Activated CD4-positive, alpha-beta T cell treated with anti-CD3 and anti-CD28 coated beads, Interleukin-2, amount 10 ng/mL, durations not matched to agents 7 days and 5 days (primary cell): ENCODE measurements around the gene PRDM15. TPM values are rescaled to one million over a fixed set of nuclear protein-coding genes. Genes with fewer than 3 reads are reported as not detected.

ENCODE experiments used
- CTCF ChIA-PET: fragments of 350-600 bp; sonication (Branson Sonifier 250); formaldehyde crosslinking; loops from one replicate; lab custom pipeline; 2021; ENCODE audit warnings: antibody characterized with exemption; lab: Charles Lee
- POLR2A ChIA-PET: fragments of 350-600 bp; sonication (Branson Sonifier 250); formaldehyde crosslinking; loops from one replicate; lab custom pipeline; 2021; ENCODE audit warnings: antibody characterized with exemption; lab: Charles Lee
- DNase-seq: peaks from one replicate; pipeline ENCODE4 v3.0.0-alpha.2; 2020
- H3K27ac Mint-ChIP-seq: one replicate; pipeline ENCODE4 v1.8.0; 2021; ENCODE audit warnings: mild to moderate bottlenecking, moderate library complexity, mixed read lengths
- H3K27me3 Mint-ChIP-seq: one replicate; pipeline ENCODE4 v1.8.0; 2021; ENCODE audit warnings: mixed read lengths
- H3K36me3 Mint-ChIP-seq: one replicate; pipeline ENCODE4 v1.8.0; 2021; ENCODE audit warnings: low read depth, mixed read lengths
- H3K4me1 Mint-ChIP-seq: one replicate; pipeline ENCODE4 v1.8.0; 2021; ENCODE audit warnings: mixed read lengths
- H3K4me3 Mint-ChIP-seq: one replicate; pipeline ENCODE4 v1.8.0; 2021; ENCODE audit warnings: mild to moderate bottlenecking, moderate library complexity, mixed read lengths
- H3K9me3 Mint-ChIP-seq: one replicate; pipeline ENCODE4 v1.8.0; 2021; ENCODE audit warnings: mixed read lengths
- total RNA-seq, 2 experiments: library from RNA; stranded (reverse); gene quantifications; one replicate each; pipeline ENCODE4 v1.2.3, GENCODE V29; 2021

The PRDM15 gene
- total RNA-seq, 2 experiments from 2014 or later: 10.0 to 10.3 TPM

- no peak for DNase-seq
- Mint-ChIP-seq H3K4me1 (peaks cover 9% of the 10 kb centered on the region), H3K9me3 (no peaks in the 10 kb centered on the region), H3K36me3 (no peaks in the 10 kb centered on the region), H3K4me3 (no peak overlapping the region), H3K27me3 (no peaks in the 10 kb centered on the region), H3K27ac (no peak overlapping the region)
- ChIA-PET CTCF (interaction anchor here (1.0 to 1.1 kb wide), 2 partner anchors 11 to 12 kb away, joined by 3 read pairs; no protein-coding TSS in a partner anchor), POLR2A (no interaction called here)
Observed at GRCh38 chr21:41890355-41890754, 11.2 kb upstream of the PRDM15 start.

- POLR2A ChIA-PET: no interaction called here
- Mint-ChIP-seq H3K27ac (no peak overlapping the region), H3K36me3 (no peaks in the 10 kb centered on the region), H3K27me3 (no peaks in the 10 kb centered on the region), H3K9me3 (no peaks in the 10 kb centered on the region), H3K4me3 (no peak overlapping the region), H3K4me1 (peaks cover 9% of the 10 kb centered on the region)
- CTCF ChIA-PET: interaction anchor here (0.6 kb wide), 1 partner anchor 61 kb away, joined by 4 read pairs; no protein-coding TSS in a partner anchor
- no peak for DNase-seq
Observed at GRCh38 chr21:41888749-41889376, 9.7 kb upstream of the PRDM15 start.

- no peaks in the 10 kb centered on the region for H3K36me3 Mint-ChIP-seq
- no peaks in the 10 kb centered on the region for H3K9me3 Mint-ChIP-seq
- no peaks in the 10 kb centered on the region for H3K27me3 Mint-ChIP-seq
- ChIA-PET POLR2A (no interaction called here), CTCF (no interaction called here)
- peaks cover 9% of the 10 kb centered on the region for H3K4me1 Mint-ChIP-seq
- H3K4me3 Mint-ChIP-seq: no peak overlapping the region
- no peak overlapping the region for H3K27ac Mint-ChIP-seq
- DNase-seq: no peak
Observed at GRCh38 chr21:41887667-41888066, 8.5 kb upstream of the PRDM15 start.

GRCh38 chr21:41886328-41886727 lies 7.2 kb upstream of the PRDM15 start:
- Mint-ChIP-seq H3K27me3 (no peaks in the 10 kb centered on the region), H3K36me3 (no peaks in the 10 kb centered on the region), H3K4me3 (no peak overlapping the region), H3K4me1 (peaks cover 9% of the 10 kb centered on the region), H3K27ac (no peak overlapping the region), H3K9me3 (no peaks in the 10 kb centered on the region)
- ChIA-PET CTCF (no interaction called here), POLR2A (no interaction called here)
- DNase-seq: no peak

GRCh38 chr21:41885341-41886024 lies 6.3 kb upstream of the PRDM15 start:
- H3K9me3 Mint-ChIP-seq: no peaks in the 10 kb centered on the region
- no peak overlapping the region for H3K4me3 Mint-ChIP-seq
- DNase-seq: no peak
- ChIA-PET POLR2A (no interaction called here), CTCF (no interaction called here)
- H3K4me1 Mint-ChIP-seq: peaks cover 9% of the 10 kb centered on the region
- no peaks in the 10 kb centered on the region for H3K27me3 Mint-ChIP-seq
- no peak overlapping the region for H3K27ac Mint-ChIP-seq
- H3K36me3 Mint-ChIP-seq: no peaks in the 10 kb centered on the region

- ChIA-PET CTCF (no interaction called here), POLR2A (no interaction called here)
- Mint-ChIP-seq H3K9me3 (no peaks in the 10 kb centered on the region), H3K4me1 (peaks cover 13% of the 10 kb centered on the region), H3K27ac (no peak overlapping the region), H3K4me3 (no peak overlapping the region), H3K27me3 (no peaks in the 10 kb centered on the region), H3K36me3 (no peaks in the 10 kb centered on the region)
- DNase-seq: no peak
Observed at GRCh38 chr21:41884501-41885030, 5.4 kb upstream of the PRDM15 start.

- no peak for DNase-seq
- POLR2A ChIA-PET: no interaction called here
- CTCF ChIA-PET: no interaction called here
- Mint-ChIP-seq H3K4me1 (peaks cover 13% of the 10 kb centered on the region), H3K9me3 (no peaks in the 10 kb centered on the region), H3K27me3 (no peaks in the 10 kb centered on the region), H3K27ac (no peak overlapping the region), H3K4me3 (no peak overlapping the region), H3K36me3 (no peaks in the 10 kb centered on the region)
Observed at GRCh38 chr21:41883582-41883981, 4.4 kb upstream of the PRDM15 start.

GRCh38 chr21:41881051-41881450 lies 1.9 kb upstream of the PRDM15 start:
- H3K4me1 Mint-ChIP-seq: peaks cover 33% of the 10 kb centered on the region
- no peaks in the 10 kb centered on the region for H3K36me3 Mint-ChIP-seq
- CTCF ChIA-PET: no interaction called here
- no peaks in the 10 kb centered on the region for H3K9me3 Mint-ChIP-seq
- no peak overlapping the region for H3K4me3 Mint-ChIP-seq
- no peak overlapping the region for H3K27ac Mint-ChIP-seq
- no peaks in the 10 kb centered on the region for H3K27me3 Mint-ChIP-seq
- DNase-seq: no peak
- POLR2A ChIA-PET: no interaction called here

GRCh38 chr21:41880153-41880552 lies 1.0 kb upstream of the PRDM15 start:
- no peak for DNase-seq
- H3K27ac Mint-ChIP-seq: peak overlapping the region; percentile 97
- peaks cover 25% of the 10 kb centered on the region for H3K4me1 Mint-ChIP-seq
- CTCF ChIA-PET: interaction anchor here (1.0 to 1.8 kb wide), 4 partner anchors 10 to 237 kb away, joined by 3 to 6 read pairs (median 4); no protein-coding TSS in a partner anchor
- POLR2A ChIA-PET: no interaction called here
- no peaks in the 10 kb centered on the region for H3K36me3 Mint-ChIP-seq
- H3K27me3 Mint-ChIP-seq: no peaks in the 10 kb centered on the region
- peak overlapping the region; percentile 83 for H3K4me3 Mint-ChIP-seq
- H3K9me3 Mint-ChIP-seq: no peaks in the 10 kb centered on the region

GRCh38 chr21:41878831-41879189 lies 334 bp downstream of the PRDM15 start:
- H3K4me3 Mint-ChIP-seq: peak overlapping the region; percentile 56

GRCh38 chr21:41877901-41878830 lies 978 bp downstream of the PRDM15 start:
- peak; percentile 27 for DNase-seq
- Mint-ChIP-seq H3K27ac (peak overlapping the region; percentile 90), H3K4me3 (peak overlapping the region; percentile 82), H3K9me3 (no peaks in the 10 kb centered on the region), H3K4me1 (peaks cover 23% of the 10 kb centered on the region), H3K27me3 (no peaks in the 10 kb centered on the region), H3K36me3 (no peaks in the 10 kb centered on the region)
- CTCF ChIA-PET: interaction anchor here (0.8 to 0.9 kb wide), 2 partner anchors 11 to 238 kb away, joined by 3 read pairs; no protein-coding TSS in a partner anchor
- POLR2A ChIA-PET: no interaction called here

More at GRCh38 chr21:41878831-41879189, 334 bp downstream of the PRDM15 start:
- CTCF ChIA-PET: interaction anchor here (1.0 to 1.8 kb wide), 2 partner anchors 21 to 229 kb away, joined by 3 to 6 read pairs; no protein-coding TSS in a partner anchor
- Mint-ChIP-seq H3K27me3 (no peaks in the 10 kb centered on the region), H3K27ac (peak overlapping the region; percentile 81), H3K36me3 (no peaks in the 10 kb centered on the region), H3K9me3 (no peaks in the 10 kb centered on the region), H3K4me1 (peaks cover 23% of the 10 kb centered on the region)
- POLR2A ChIA-PET: no interaction called here
- DNase-seq: peak; percentile 83

GRCh38 chr21:41876928-41877652 lies 2.1 kb downstream of the PRDM15 start:
- ChIA-PET POLR2A (no interaction called here), CTCF (interaction anchor here (0.9 to 1.4 kb wide), 3 partner anchors 9 to 240 kb away, joined by 3 to 4 read pairs (median 4); no protein-coding TSS in a partner anchor)
- Mint-ChIP-seq H3K27ac (peak overlapping the region; percentile 90), H3K9me3 (no peaks in the 10 kb centered on the region), H3K4me1 (peaks cover 23% of the 10 kb centered on the region), H3K36me3 (no peaks in the 10 kb centered on the region), H3K4me3 (peak overlapping the region; percentile 82), H3K27me3 (no peaks in the 10 kb centered on the region)
- DNase-seq: no peak
